GM10248 (cell line): ENCODE measurements around the gene CHN1.
A peak's percentile ranks its signal among the peaks of the same experiment; 100 is the strongest.

ENCODE experiments used
- CTCF ChIA-PET: fragments of 300-600 bp; sonication (Branson Sonifier 250); formaldehyde crosslinking; extraction: SDS; loops from one replicate; lab custom pipeline; 2021; ENCODE audit warnings: antibody characterized with exemption; lab: Yijun Ruan, JAX
- POLR2A ChIA-PET: fragments of 350-650 bp; sonication (Branson Sonifier 250); formaldehyde crosslinking; extraction: SDS; loops from one replicate; lab custom pipeline; 2020; ENCODE audit warnings: antibody characterized with exemption; lab: Yijun Ruan, JAX
- DNase-seq: peaks from one replicate; pipeline ENCODE4 v3.0.0; 2012; ENCODE audit errors: extremely low spot score
- TF ChIP-seq, protein P1 (sequence below): IDR thresholded peaks from 2 replicates; pipeline ENCODE4 v1.5.1; 2012; ENCODE audit warnings: mild to moderate bottlenecking, low read depth; ENCODE audit errors: extremely low read depth, missing control alignments, control extremely low read depth

Gene CHN1

DNA sequence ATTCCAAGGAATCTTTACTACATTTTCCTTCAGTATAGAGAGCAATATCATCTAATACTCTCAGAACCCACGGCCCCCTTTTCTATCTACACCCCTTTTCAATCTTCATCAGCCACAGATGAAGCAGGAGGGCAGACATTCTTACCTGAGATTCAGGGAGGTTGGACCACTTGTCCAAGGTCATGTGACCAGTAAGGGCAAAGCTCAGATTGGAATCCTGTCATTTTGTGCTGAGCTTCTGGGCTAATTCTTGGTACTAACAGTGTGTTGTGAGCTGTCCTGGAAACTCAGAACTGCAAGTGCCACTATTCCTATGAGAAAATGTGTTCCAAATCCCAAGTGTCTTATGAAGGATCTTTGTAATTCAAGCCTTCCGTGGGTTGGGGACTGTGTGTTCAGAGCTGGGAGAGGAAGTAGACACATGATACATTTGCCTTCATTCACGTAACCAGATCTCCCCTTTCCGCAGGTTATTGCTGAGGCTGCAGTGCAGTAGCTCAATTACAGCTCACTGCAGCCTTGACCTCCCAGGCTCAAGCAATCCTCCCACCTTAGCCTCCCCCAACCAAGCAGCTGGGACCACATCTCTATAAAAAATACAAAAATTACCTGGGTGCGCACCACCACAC, 244.2 kb downstream of the CHN1 start:
- DNase-seq = no peak
- TF ChIP-seq, protein P1, sequence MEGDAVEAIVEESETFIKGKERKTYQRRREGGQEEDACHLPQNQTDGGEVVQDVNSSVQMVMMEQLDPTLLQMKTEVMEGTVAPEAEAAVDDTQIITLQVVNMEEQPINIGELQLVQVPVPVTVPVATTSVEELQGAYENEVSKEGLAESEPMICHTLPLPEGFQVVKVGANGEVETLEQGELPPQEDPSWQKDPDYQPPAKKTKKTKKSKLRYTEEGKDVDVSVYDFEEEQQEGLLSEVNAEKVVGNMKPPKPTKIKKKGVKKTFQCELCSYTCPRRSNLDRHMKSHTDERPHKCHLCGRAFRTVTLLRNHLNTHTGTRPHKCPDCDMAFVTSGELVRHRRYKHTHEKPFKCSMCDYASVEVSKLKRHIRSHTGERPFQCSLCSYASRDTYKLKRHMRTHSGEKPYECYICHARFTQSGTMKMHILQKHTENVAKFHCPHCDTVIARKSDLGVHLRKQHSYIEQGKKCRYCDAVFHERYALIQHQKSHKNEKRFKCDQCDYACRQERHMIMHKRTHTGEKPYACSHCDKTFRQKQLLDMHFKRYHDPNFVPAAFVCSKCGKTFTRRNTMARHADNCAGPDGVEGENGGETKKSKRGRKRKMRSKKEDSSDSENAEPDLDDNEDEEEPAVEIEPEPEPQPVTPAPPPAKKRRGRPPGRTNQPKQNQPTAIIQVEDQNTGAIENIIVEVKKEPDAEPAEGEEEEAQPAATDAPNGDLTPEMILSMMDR = no peak
- POLR2A ChIA-PET = no interaction called here
- CTCF ChIA-PET = interaction anchor here (1.0 to 1.7 kb wide), 3 partner anchors 10 to 14 kb away, joined by 3 to 11 read pairs (median 3); no protein-coding TSS in a partner anchor

DNA sequence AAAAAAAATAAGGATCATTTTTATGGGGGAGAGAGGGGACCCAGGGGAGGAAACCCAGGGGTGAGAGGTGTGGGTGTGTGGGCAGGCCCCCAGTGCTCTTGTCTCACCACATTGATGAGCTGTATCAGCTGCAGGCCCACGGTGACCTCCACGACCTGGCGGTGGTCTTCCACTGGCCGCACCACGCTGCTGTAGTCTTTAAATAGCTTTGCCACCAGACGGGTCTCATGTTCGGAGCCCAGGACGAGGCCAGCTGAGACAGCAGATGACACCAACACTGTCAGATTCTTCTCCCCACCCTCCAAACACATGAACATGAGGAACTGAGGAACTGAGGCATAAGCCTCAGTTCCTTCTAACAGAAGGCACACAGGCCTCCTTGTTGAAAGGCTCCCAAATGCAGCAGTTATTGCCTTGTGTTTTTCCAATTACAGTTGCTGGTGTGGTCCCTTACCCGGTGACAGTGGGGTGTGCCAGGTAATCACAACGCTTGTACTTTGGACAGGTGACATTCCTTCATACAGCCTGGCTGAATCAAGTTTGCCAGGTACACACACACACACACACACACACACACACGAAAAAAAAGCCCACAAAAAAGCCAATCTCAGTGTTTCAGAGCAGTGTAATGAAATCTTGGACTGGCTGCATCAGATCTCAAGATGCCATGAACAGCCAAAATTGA, 245.7 kb downstream of the CHN1 start:
- DNase-seq = no peak
- CTCF ChIA-PET = interaction anchor here (0.9 to 1.5 kb wide), 3 partner anchors 10 to 59 kb away, joined by 3 to 6 read pairs (median 3); no protein-coding TSS in a partner anchor
- TF ChIP-seq, protein P1 = no peak
- POLR2A ChIA-PET = no interaction called here

DNA sequence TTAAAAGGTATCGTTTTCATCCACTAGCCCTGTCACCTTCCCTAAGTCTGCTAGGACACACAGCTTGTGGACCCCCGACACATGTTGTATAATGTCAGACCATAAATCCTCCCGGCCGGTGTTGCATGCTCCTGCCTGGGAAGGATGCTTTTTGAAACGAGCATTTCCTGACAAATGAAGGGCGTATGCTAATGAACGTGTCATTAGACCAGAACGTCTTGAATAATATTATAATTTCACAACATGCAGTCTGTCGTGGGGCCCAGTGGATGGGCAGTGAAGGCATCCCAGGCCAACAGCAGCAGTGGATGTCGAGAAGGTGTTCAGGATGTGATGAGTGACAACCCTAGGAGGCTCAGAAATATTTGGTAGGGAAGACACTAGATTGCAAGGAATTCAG, 248.4 kb downstream of the CHN1 start:
- TF ChIP-seq, protein P1 = no peak
- no peak for DNase-seq
- ChIA-PET POLR2A (no interaction called here), CTCF (no interaction called here)

DNA sequence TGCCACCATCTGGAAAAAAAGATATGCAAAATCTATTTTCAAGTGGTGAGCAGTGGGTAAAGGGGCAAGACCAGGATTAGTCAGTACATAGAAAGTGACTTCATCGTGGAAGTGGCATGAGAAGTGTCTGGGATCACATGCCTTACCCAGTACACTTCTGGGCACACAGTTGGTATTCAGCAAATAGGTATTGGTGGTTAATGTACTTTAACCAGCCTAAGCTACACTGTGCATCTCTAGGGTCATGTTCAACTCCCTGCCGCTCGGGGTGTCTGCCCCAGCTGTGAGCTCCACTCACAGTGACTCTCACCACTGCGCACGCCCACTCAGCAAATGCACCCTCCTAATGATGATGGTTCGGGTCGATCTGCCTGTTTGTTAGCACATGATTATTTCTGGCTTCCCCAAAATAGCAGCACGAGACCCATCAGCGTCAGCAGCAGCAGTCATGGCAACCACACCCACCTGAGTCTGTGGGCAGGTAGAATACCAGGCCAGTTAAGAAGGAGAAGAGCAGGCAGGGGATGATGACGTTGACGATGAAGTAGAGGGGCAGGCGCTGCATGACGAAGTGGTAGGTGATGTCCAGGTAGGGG, 252.0 kb downstream of the CHN1 start:
- no peak for DNase-seq
- ChIA-PET POLR2A (no interaction called here), CTCF (interaction anchor here (1.1 to 1.4 kb wide), 2 partner anchors 53 to 65 kb away, joined by 3 to 4 read pairs; no protein-coding TSS in a partner anchor)
- TF ChIP-seq, protein P1 = no peak

DNA sequence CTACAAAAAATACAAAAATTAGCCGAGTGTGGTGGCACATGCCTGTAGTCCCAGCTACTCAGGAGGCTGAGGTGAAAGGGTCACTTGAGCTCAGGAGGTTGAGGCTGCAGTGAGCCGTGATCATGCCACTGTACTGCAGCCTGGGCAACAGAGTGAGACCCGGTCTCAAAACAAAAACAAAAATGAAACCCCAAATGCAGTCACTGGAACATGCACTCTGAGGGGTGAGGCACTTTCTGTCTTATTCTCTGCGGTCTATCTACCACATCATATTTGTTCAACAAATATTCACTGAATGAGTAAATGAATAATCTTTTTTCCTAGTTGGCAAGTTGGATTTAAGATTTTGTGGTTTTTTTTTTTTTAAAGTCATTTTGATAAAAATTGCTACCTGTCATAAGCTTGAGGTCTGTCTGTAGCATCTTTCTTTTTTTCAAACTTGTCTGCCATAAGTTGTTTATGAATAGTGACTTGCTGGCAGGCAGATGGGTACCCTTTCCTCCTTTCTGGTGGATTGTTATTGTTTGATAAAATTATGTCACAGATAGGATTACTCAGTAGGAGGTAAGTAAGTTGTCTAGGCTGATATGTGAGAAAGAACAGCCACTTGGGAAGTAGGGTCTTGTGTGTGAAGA, 252.7 kb downstream of the CHN1 start:
- TF ChIP-seq, protein P1 = no peak
- DNase-seq = peak; percentile 54
- ChIA-PET CTCF (no interaction called here), POLR2A (no interaction called here)

DNA sequence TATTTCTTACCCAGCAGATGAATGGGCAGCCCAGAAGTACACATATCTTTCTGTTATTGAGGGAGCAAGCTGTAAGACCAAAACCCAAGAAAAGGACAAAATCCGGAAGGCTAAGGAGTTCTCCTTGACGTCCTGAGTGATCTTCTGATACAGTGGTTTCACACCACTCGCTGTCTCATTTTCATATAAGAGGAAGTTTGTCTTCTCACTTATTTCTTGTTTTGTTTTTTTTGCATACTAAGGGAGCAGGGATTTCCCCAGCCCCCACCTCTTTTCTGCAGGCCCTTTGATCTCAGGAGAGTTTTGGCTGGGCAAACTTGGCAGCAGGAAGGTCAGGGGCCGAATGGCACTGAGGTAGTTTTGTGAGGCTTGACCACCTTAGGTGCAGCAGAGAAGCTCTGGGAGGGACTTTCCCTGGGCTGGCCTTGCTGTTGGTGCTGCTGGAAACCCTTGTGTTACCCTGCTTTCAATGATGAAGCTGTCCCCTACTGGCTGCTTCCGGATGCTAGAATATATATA, 254.2 kb downstream of the CHN1 start:
- CTCF ChIA-PET = interaction anchor here (1.2 to 2.5 kb wide), 2 partner anchors 10 to 14 kb away, joined by 4 to 10 read pairs; partner anchors contain the start of gene CHRNA1
- TF ChIP-seq, protein P1 = no peak
- DNase-seq = peak; percentile 44
- POLR2A ChIA-PET = no interaction called here
